Caco-2 (cell line): ENCODE results near the gene CYP11A1. TPM values are rescaled to one million over a fixed set of nuclear protein-coding genes. Genes with fewer than 3 reads are reported as not detected.
"Not testable (repeated sequence)": the region's sequence is repeated elsewhere in the genome, so short reads cannot be mapped to it uniquely, and the experiment has no call there.

Experiments
- BruUV-seq: library from RNA; stranded (reverse); fragments of 400-500 nt; replicated peaks from 2 replicates; lab custom pipeline; 2021; lab: Mats Ljungman, UMichigan
- CTCF ChIA-PET: fragments of 300-600 bp; sonication (Branson Sonifier 250); formaldehyde crosslinking; loops from one replicate; lab custom pipeline; 2022; ENCODE audit warnings: antibody characterized with exemption; lab: Charles Lee
- POLR2A ChIA-PET: fragments of 300-600 bp; sonication (Branson Sonifier 250); formaldehyde crosslinking; loops from one replicate; lab custom pipeline; 2022; ENCODE audit warnings: antibody characterized with exemption; lab: Charles Lee
- DNase-seq, 2 experiments: peaks; one replicate each; pipeline versions ENCODE4 v3.0.0 to v3.0.0-alpha.2; 2020 to 2022
- H3K27me3 ChIP-seq: replicated peaks from 2 replicates; pipeline ENCODE4 v1.6.0; 2011; ENCODE audit warnings: low read length; ENCODE audit not compliant: control insufficient read depth, insufficient read depth
- H3K36me3 ChIP-seq: 2 replicates; pipeline ENCODE4 v1.5.1; 2011; ENCODE audit warnings: low read length; ENCODE audit not compliant: control insufficient read depth, insufficient read depth
- H3K4me1 ChIP-seq: fragments of 250-450 bp; sonication (Bioruptor Pico); 2 replicates; pipeline ENCODE4 v1.5.1; 2020; ENCODE audit warnings: mild to moderate bottlenecking
- H3K4me3 ChIP-seq: 2 replicates; pipeline ENCODE4 v1.5.1; 2011; ENCODE audit warnings: low read depth, mild to moderate bottlenecking, control low read depth, low read length
- H3K9me3 ChIP-seq: fragments of 250-450 bp; sonication (Bioruptor Pico); 2 replicates; pipeline ENCODE4 v1.5.1; 2020; ENCODE audit warnings: mild to moderate bottlenecking, moderate library complexity
- H3K27ac Mint-ChIP-seq: one replicate; pipeline ENCODE4 v1.8.0; 2022; ENCODE audit warnings: mixed read lengths; ENCODE audit not compliant: unreplicated experiment
- H3K27me3 Mint-ChIP-seq: one replicate; pipeline ENCODE4 v1.8.0; 2022; ENCODE audit warnings: mixed read lengths; ENCODE audit not compliant: insufficient read depth, unreplicated experiment
- H3K36me3 Mint-ChIP-seq: one replicate; pipeline ENCODE4 v1.8.0; 2022; ENCODE audit warnings: mild to moderate bottlenecking, mixed read lengths; ENCODE audit not compliant: insufficient read depth, unreplicated experiment
- H3K4me1 Mint-ChIP-seq: one replicate; pipeline ENCODE4 v1.8.0; 2022; ENCODE audit warnings: low read depth, mixed read lengths; ENCODE audit not compliant: unreplicated experiment
- H3K4me3 Mint-ChIP-seq: one replicate; pipeline ENCODE4 v1.8.0; 2022; ENCODE audit warnings: mild to moderate bottlenecking, moderate library complexity, mixed read lengths; ENCODE audit not compliant: unreplicated experiment
- H3K9me3 Mint-ChIP-seq: one replicate; pipeline ENCODE4 v1.8.0; 2022; ENCODE audit warnings: mixed read lengths; ENCODE audit not compliant: unreplicated experiment
- intact Hi-C: fragments of 100-400 bp; cut with micrococcal nuclease; formaldehyde crosslinking; loops from one replicate; pipeline ENCODE4 v1.10.0; 2022; ENCODE audit not compliant: unreplicated experiment
- total RNA-seq: library from RNA; stranded (reverse); gene quantifications from 2 replicates; pipeline ENCODE4 v1.2.3, GENCODE V29; 2022
- TF ChIP-seq, protein P1 (sequence below), 2 experiments: fragments of 200-600 bp in 1 of 2; IDR thresholded peaks; 1 replicate in 1 of 2; 2 replicates in 1 of 2; pipeline versions ENCODE4 v1.5.1 to v1.8.0; 2011 to 2022; ENCODE audit warnings: antibody characterized with exemption in 1 of 2, control low read depth in 1 of 2, inconsistent platforms in 1 of 2, low read depth in 1 of 2, low read length in 1 of 2, mild to moderate bottlenecking in 1 of 2, moderate library complexity in 1 of 2; ENCODE audit not compliant: insufficient read depth in 1 of 2, severe bottlenecking in 1 of 2, unreplicated experiment in 1 of 2

CYP11A1 gene
- total RNA-seq, 1 experiment from 2014 or later: not detected

DNA sequence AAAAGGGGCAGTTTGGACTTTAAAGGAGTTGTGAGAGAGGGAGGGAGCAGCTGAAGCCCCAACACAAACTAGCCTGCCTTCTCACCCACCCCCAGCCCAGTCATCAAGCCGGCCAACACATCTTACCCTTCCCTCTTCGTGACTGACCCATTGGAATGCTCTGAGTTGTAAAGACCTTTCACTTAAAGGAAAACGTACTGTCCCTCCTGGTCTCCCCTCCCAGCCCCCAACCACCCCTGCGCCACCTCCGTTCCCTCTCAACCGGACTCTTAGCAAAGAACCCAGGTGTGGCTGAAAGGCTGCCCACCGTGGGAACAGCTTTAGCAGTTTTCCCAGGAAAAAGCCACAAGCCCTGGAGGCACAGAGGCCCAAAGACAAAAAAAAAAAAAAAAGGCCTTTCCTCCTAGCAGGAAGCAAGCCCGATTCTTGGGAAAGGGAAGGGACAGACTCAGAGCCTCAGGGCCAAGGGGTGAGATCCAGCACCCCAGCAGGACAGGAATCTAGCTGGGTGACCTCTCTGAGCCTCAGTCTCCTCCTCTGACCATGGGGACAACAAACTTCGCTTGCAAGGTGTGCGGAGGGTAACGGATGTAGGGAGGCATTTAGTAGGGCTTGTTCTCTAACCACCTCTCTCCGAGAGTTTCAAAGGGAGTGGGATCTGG is 2.4 kb downstream of the CYP11A1 start:
- CTCF ChIA-PET: no interaction called here
- Mint-ChIP-seq H3K4me3 (no peak overlapping the region), H3K36me3 (no peaks in the 10 kb centered on the region), H3K4me1 (no peaks in the 10 kb centered on the region), H3K27ac (no peak overlapping the region), H3K9me3 (no peaks in the 10 kb centered on the region), H3K27me3 (no peaks in the 10 kb centered on the region)
- H3K4me1 ChIP-seq: no peaks in the 10 kb centered on the region
- H3K4me3 ChIP-seq: no peak overlapping the region
- BruUV-seq: no TSS peak
- POLR2A ChIA-PET: no interaction called here
- DNase-seq: no peak
- H3K36me3 ChIP-seq: no peaks in the 10 kb centered on the region
- intact Hi-C loops: no loop called here
- H3K27me3 ChIP-seq: no peaks in the 10 kb centered on the region
- H3K9me3 ChIP-seq: no peaks in the 10 kb centered on the region
- TF ChIP-seq, protein P1, sequence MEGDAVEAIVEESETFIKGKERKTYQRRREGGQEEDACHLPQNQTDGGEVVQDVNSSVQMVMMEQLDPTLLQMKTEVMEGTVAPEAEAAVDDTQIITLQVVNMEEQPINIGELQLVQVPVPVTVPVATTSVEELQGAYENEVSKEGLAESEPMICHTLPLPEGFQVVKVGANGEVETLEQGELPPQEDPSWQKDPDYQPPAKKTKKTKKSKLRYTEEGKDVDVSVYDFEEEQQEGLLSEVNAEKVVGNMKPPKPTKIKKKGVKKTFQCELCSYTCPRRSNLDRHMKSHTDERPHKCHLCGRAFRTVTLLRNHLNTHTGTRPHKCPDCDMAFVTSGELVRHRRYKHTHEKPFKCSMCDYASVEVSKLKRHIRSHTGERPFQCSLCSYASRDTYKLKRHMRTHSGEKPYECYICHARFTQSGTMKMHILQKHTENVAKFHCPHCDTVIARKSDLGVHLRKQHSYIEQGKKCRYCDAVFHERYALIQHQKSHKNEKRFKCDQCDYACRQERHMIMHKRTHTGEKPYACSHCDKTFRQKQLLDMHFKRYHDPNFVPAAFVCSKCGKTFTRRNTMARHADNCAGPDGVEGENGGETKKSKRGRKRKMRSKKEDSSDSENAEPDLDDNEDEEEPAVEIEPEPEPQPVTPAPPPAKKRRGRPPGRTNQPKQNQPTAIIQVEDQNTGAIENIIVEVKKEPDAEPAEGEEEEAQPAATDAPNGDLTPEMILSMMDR (IDR thresholded peaks at IDR 0.05; ENCODE audit: insufficient read depth in 1 of 2, low read depth in 1 of 2, low read length in 1 of 2, severe bottlenecking in 1 of 2, unreplicated experiment in 1 of 2): no peak

DNA sequence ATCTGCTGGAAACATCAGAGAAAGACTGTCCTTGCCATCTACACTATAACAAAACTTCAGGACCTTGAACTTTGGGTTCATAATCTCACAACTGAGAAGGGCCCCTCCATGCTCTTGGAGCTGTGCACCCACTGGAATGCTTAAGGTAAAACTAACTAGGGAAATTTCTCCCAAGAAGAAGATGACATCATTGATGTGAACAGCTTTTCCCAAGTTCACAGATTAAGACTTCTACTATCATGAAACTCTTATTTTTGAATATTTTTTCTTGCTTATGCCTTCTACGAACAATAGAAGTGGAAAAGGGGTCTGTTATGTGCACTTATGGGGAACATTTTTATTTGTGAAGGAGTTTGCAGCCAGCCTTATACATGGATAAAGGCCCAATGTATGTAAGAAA is 5.0 kb downstream of the CYP11A1 start:
- ChIA-PET CTCF (no interaction called here), POLR2A (no interaction called here)
- H3K9me3 ChIP-seq: no peaks in the 10 kb centered on the region
- H3K27ac Mint-ChIP-seq: no peak overlapping the region
- no peak overlapping the region for H3K4me3 ChIP-seq
- DNase-seq: no peak
- H3K4me1 ChIP-seq: no peaks in the 10 kb centered on the region
- H3K4me1 Mint-ChIP-seq: no peaks in the 10 kb centered on the region
- TF ChIP-seq, protein P1 (IDR thresholded peaks at IDR 0.05; ENCODE audit: insufficient read depth in 1 of 2, low read depth in 1 of 2, low read length in 1 of 2, severe bottlenecking in 1 of 2, unreplicated experiment in 1 of 2): no peak
- H3K36me3 ChIP-seq: no peaks in the 10 kb centered on the region
- H3K36me3 Mint-ChIP-seq: no peaks in the 10 kb centered on the region
- H3K27me3 ChIP-seq: no peaks in the 10 kb centered on the region
- H3K4me3 Mint-ChIP-seq: no peak overlapping the region
- no peaks in the 10 kb centered on the region for H3K27me3 Mint-ChIP-seq
- H3K9me3 Mint-ChIP-seq: no peaks in the 10 kb centered on the region
- no TSS peak for BruUV-seq
- intact Hi-C loops: no loop called here

DNA sequence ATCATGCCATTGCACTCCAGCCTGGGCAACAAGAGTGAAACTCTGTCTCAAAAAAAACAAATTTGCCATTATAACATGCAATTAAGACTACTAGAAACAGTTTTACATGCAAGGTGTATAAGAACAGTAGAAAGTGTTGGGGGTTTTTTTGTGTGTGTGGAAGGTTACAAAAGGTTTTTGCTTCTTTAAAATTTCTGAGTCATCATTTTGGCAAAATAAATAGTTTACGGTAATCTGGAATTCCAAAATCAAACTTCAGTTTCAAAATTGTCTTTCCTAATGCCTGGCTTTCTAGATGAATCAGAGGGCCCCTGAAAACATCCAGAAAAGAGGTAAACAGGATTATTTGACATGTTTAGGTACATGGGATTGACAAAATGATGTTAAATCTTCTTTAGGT is 6.6 kb downstream of the CYP11A1 start:
- POLR2A ChIA-PET, H3K4me3 Mint-ChIP-seq, H3K4me3 ChIP-seq, H3K4me1 Mint-ChIP-seq, CTCF ChIA-PET, intact Hi-C loops, H3K4me1 ChIP-seq, BruUV-seq, H3K9me3 Mint-ChIP-seq, H3K27ac Mint-ChIP-seq, H3K36me3 Mint-ChIP-seq, DNase-seq, H3K27me3 ChIP-seq, H3K36me3 ChIP-seq, H3K27me3 Mint-ChIP-seq, H3K9me3 ChIP-seq: not testable (repeated sequence)

DNA sequence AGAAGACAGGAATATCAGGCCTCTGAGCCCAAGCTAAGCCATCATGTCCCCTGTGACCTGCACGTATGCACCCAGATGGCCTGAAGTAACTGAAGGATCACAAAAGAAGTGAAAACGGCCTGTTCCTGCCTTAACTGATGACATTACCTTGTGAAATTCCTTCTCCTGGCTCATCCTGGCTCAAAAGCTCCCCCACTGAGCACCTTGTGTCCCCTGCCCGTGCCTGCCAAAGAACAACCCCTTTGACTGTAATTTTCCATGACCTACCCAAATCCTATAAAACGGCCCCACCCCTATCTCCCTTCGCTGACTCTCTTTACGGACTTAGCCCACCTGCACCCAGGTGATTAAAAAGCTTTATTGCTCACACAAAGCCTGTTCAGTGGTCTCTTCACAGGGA is 8.1 kb downstream of the CYP11A1 start:
- DNase-seq, CTCF ChIA-PET, POLR2A ChIA-PET, H3K36me3 Mint-ChIP-seq, H3K4me3 Mint-ChIP-seq, H3K9me3 ChIP-seq, H3K4me3 ChIP-seq, intact Hi-C loops, H3K27ac Mint-ChIP-seq, BruUV-seq, H3K27me3 ChIP-seq, H3K36me3 ChIP-seq, H3K4me1 ChIP-seq, H3K9me3 Mint-ChIP-seq: not testable (repeated sequence)
- Mint-ChIP-seq H3K27me3 (peaks cover 13% of the 10 kb centered on the region), H3K4me1 (peaks cover 12% of the 10 kb centered on the region)

DNA sequence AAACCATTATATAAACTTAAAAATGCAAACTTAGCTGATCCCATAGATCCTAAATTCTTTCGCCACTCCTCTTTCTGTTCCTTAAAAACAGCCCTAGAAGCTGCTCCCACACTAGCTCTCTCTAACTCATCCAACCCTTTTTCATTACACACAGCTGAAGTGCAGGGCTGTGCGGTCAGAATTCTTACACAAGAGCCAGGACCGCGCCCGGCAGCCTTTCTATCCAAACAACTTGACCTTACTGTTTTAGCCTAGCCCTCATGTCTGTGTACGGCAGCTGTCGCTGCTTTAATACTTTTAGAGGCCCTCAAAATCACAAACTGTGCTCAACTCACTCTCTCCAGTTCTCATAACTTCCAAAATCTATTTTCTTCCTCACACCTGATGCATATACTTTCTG is 9.9 kb downstream of the CYP11A1 start:
- DNase-seq, H3K27ac Mint-ChIP-seq, intact Hi-C loops, BruUV-seq, H3K36me3 Mint-ChIP-seq, H3K4me3 Mint-ChIP-seq, H3K4me1 ChIP-seq, H3K9me3 Mint-ChIP-seq, H3K9me3 ChIP-seq, POLR2A ChIA-PET, H3K36me3 ChIP-seq, H3K27me3 ChIP-seq, H3K4me3 ChIP-seq: not testable (repeated sequence)
- H3K27me3 Mint-ChIP-seq: peaks cover 15% of the 10 kb centered on the region
- CTCF ChIA-PET: interaction anchor here (0.6 kb wide), 1 partner anchor 1261 kb away, joined by 5 read pairs; no protein-coding TSS in a partner anchor
- peaks cover 12% of the 10 kb centered on the region for H3K4me1 Mint-ChIP-seq
